Muscle of back (tissue), 11 donors: ENCODE results near the gene PGC. TPM values are rescaled to one million over a fixed set of nuclear protein-coding genes. Genes with fewer than 3 reads are reported as not detected.
"Not testable (repeated sequence)": the region's sequence is repeated elsewhere in the genome, so short reads cannot be mapped to it uniquely, and the experiment has no call there.

Experiments
- DNase-seq, 3 donors: peaks; one replicate each; pipeline versions ENCODE4 v3.0.0 to v3.0.0-alpha.2; 2013
- polyA plus RNA-seq, 10 donors: library from polyadenylated mRNA; unstranded; fragments of 120-200 nt; gene quantifications; one replicate each; pipeline ENCODE4 v1.2.1, GENCODE V29; 2013; ENCODE audit not compliant: insufficient read length in 10 of 10

The PGC gene
- polyA plus RNA-seq, 10 donors, result not detected

GRCh38 chr6:41777551-41778285, 30.5 kb upstream of the PGC start:
- DNase-seq, result no peak

- no peak for DNase-seq
Observed at GRCh38 chr6:41775293-41775882, 28.2 kb upstream of the PGC start.

- no peak for DNase-seq
Observed at GRCh38 chr6:41774841-41775240, 27.6 kb upstream of the PGC start.

- DNase-seq, result no peak
Observed at GRCh38 chr6:41771058-41771983, 24.1 kb upstream of the PGC start.

GRCh38 chr6:41770381-41771057, 23.3 kb upstream of the PGC start:
- DNase-seq, result no peak

- DNase-seq, result no peak
Observed at GRCh38 chr6:41769376-41769775, 22.2 kb upstream of the PGC start.

GRCh38 chr6:41768545-41769308, 21.5 kb upstream of the PGC start:
- DNase-seq, result no peak

GRCh38 chr6:41767112-41767833, 20.1 kb upstream of the PGC start:
- DNase-seq, result peak; percentile 28 to 66 (median 38)

GRCh38 chr6:41766043-41766664, 19.0 kb upstream of the PGC start:
- DNase-seq, result not testable (repeated sequence)

- no peak for DNase-seq
Observed at GRCh38 chr6:41763470-41763869, 16.3 kb upstream of the PGC start.

- DNase-seq, result no peak
Observed at GRCh38 chr6:41759905-41760579, 12.8 kb upstream of the PGC start.

- no peak for DNase-seq
Observed at GRCh38 chr6:41759106-41759904, 12.1 kb upstream of the PGC start.

- no peak for DNase-seq
Observed at GRCh38 chr6:41758641-41759035, 11.4 kb upstream of the PGC start.

GRCh38 chr6:41757931-41758640, 10.9 kb upstream of the PGC start:
- no peak for DNase-seq

- DNase-seq, result peak; percentile 35 to 56 (median 40)
Observed at GRCh38 chr6:41757271-41757670, 10.1 kb upstream of the PGC start.

- DNase-seq, result no peak
Observed at GRCh38 chr6:41756354-41756753, 9.2 kb upstream of the PGC start.

- no peak for DNase-seq
Observed at GRCh38 chr6:41755895-41756294, 8.7 kb upstream of the PGC start.

- no peak for DNase-seq
Observed at GRCh38 chr6:41750374-41750773, 3.2 kb upstream of the PGC start.
